Measurements from ENCODE around the gene CCNG1.
"Not testable (repeated sequence)": the region's sequence is repeated elsewhere in the genome, so short reads cannot be mapped to it uniquely, and the experiment has no call there.

CCNG1 gene

DNA sequence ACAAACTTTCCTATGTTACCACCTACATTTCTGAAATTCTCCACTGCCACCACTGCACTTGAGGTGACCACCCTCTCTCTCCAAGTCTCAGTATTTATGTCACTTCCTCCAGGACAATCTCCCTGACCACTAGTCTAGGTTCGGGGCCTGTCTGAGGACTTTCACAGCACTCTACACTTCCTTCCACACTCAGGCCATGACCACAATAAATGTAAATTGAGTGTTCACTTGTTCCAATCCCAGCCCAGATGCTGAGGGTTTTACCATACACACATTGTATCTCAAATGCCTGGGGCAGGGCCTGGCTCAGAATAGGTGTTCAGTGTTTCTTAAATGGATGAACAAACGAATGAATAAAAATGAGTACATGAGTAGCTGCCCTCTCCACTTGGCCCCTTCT, 26.9 kb upstream of the CCNG1 start:
- Mint-ChIP-seq H3K36me3 (ENCODE audit: low read depth) (no peaks in the 10 kb centered on the region), H3K27ac (no peak overlapping the region), H3K4me1 (peaks cover 14% of the 10 kb centered on the region), H3K27me3 (ENCODE audit: low read depth, poor library complexity) (peaks cover 16% of the 10 kb centered on the region), H3K4me3 (no peak overlapping the region), H3K9me3 (no peaks in the 10 kb centered on the region)
- no peak for DNase-seq
- TF ChIP-seq, protein P1, sequence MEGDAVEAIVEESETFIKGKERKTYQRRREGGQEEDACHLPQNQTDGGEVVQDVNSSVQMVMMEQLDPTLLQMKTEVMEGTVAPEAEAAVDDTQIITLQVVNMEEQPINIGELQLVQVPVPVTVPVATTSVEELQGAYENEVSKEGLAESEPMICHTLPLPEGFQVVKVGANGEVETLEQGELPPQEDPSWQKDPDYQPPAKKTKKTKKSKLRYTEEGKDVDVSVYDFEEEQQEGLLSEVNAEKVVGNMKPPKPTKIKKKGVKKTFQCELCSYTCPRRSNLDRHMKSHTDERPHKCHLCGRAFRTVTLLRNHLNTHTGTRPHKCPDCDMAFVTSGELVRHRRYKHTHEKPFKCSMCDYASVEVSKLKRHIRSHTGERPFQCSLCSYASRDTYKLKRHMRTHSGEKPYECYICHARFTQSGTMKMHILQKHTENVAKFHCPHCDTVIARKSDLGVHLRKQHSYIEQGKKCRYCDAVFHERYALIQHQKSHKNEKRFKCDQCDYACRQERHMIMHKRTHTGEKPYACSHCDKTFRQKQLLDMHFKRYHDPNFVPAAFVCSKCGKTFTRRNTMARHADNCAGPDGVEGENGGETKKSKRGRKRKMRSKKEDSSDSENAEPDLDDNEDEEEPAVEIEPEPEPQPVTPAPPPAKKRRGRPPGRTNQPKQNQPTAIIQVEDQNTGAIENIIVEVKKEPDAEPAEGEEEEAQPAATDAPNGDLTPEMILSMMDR (IDR thresholded peaks at IDR 0.05): no peak

DNA sequence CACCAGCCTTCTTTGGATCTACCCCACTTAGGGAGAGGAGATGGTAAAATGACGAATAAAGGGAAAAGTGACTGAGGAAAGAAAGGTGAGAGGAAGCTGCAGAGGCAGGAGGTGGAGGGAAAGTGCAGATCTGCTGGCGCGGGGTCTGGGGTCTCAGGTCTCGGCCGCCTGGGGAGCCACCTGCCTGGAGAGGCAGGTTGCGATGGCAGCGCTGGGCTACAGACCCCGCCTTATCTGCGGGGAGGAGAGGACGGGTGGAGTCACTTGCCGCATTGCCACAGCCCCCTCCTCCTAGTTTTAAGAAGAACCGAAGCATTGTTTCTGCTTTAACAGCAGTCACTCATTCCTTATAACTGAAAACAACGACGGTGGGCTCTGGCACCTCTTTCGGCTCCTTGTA, 21.7 kb upstream of the CCNG1 start:
- H3K27ac Mint-ChIP-seq: not testable (repeated sequence)
- H3K4me3 Mint-ChIP-seq: peak overlapping the region; percentile 22
- peak; percentile 6 for DNase-seq

DNA sequence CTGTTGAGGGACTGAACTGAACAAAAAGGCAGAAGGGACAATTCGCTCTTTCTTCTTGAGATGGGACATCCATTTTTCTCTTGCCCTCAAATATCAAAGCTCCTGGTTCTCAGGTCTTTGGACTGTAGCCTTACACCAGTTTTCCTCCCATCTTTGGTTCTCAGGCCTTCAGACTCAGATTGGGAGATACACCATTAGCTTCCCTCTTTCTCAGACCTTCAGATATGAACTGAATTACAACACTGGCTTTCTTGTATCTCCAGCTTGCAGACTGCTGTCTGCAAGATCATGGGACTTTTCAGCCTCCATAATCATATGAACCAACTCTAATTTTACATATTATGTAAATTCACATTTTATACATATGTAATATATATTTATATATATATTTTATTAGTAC, 12.6 kb upstream of the CCNG1 start:
- TF ChIP-seq, protein P1 (IDR thresholded peaks at IDR 0.05): no peak
- Mint-ChIP-seq H3K27me3 (ENCODE audit: low read depth, poor library complexity) (no peaks in the 10 kb centered on the region), H3K27ac (peak overlapping the region; percentile 7), H3K9me3 (peaks cover 14% of the 10 kb centered on the region), H3K4me3 (no peak overlapping the region), H3K4me1 (no peaks in the 10 kb centered on the region), H3K36me3 (ENCODE audit: low read depth) (peaks cover 12% of the 10 kb centered on the region)
- DNase-seq: no peak

More for the DNA sequence above, 21.7 kb upstream of the CCNG1 start:
- H3K9me3 Mint-ChIP-seq; H3K4me1 Mint-ChIP-seq; H3K36me3 Mint-ChIP-seq (ENCODE audit: low read depth): not testable (repeated sequence)
- H3K27me3 Mint-ChIP-seq (ENCODE audit: low read depth, poor library complexity): peaks cover 32% of the 10 kb centered on the region

GRCh38 chr5:163426128-163426527, 11.3 kb upstream of the CCNG1 start:
- not testable (repeated sequence) for H3K4me1 Mint-ChIP-seq

DNA sequence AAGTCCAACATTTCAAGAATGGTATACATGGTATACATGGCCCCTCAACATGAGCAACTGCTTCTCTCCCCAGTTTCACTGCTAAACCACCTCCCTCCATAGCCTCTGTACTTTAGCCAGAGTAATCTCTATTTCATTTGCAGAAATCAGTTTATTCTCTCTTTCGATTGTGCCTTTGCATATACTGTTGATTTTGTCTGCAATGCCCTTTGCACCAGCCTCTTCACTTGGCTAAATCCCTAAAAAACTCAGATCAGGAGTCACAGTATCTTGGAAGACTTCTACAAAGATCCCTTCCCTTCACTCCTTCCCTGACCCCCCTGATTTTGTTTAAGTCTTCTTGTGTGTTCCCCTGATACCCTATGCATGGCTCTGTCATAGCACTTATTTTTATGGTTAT, 4.9 kb upstream of the CCNG1 start:
- Mint-ChIP-seq H3K27ac (no peak overlapping the region), H3K4me1 (peaks cover 23% of the 10 kb centered on the region), H3K27me3 (ENCODE audit: low read depth, poor library complexity) (peaks cover 5% of the 10 kb centered on the region), H3K9me3 (peaks cover 4% of the 10 kb centered on the region), H3K4me3 (no peak overlapping the region), H3K36me3 (ENCODE audit: low read depth) (no peaks in the 10 kb centered on the region)
- DNase-seq: no peak
- TF ChIP-seq, protein P1 (IDR thresholded peaks at IDR 0.05): no peak

More at GRCh38 chr5:163426128-163426527, 11.3 kb upstream of the CCNG1 start:
- DNase-seq; H3K27ac Mint-ChIP-seq; H3K4me3 Mint-ChIP-seq; H3K27me3 Mint-ChIP-seq (ENCODE audit: low read depth, poor library complexity): not testable (repeated sequence)
- H3K9me3 Mint-ChIP-seq: peaks cover 13% of the 10 kb centered on the region
- peaks cover 12% of the 10 kb centered on the region for H3K36me3 Mint-ChIP-seq (ENCODE audit: low read depth)

DNA sequence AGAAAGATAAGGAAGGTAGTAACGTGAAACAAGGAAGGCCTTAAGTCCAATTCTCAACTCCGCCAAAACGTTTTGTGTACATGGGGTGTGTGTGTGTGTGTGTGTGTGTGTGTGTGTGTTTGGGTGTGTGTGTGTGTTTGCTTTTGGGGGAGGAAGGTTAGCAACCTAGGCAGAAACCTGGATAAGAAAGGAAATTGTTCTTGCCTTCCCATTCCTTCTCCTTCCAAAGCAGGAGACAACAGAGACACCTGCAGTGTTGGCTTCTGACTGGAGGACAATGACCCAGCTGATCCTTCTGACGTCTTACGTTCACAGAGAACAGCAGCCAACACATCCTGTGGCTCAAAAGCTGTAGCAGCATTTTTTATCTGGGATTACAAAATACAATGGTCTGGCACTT, 4.1 kb upstream of the CCNG1 start:
- no peak for DNase-seq
- H3K27ac Mint-ChIP-seq: no peak overlapping the region
- no peak overlapping the region for H3K4me3 Mint-ChIP-seq

GRCh38 chr5:163434401-163434866, 3.0 kb upstream of the CCNG1 start:
- Mint-ChIP-seq H3K36me3 (ENCODE audit: low read depth) (no peaks in the 10 kb centered on the region), H3K4me3 (peak overlapping the region; percentile 55), H3K27ac (no peak overlapping the region), H3K4me1 (peaks cover 39% of the 10 kb centered on the region), H3K27me3 (ENCODE audit: low read depth, poor library complexity) (peaks cover 5% of the 10 kb centered on the region), H3K9me3 (no peaks in the 10 kb centered on the region)
- TF ChIP-seq, protein P1 (IDR thresholded peaks at IDR 0.05): no peak
- no peak for DNase-seq

More for the DNA sequence above, 4.1 kb upstream of the CCNG1 start:
- H3K27me3 Mint-ChIP-seq (ENCODE audit: low read depth, poor library complexity): peaks cover 5% of the 10 kb centered on the region
- H3K36me3 Mint-ChIP-seq (ENCODE audit: low read depth): no peaks in the 10 kb centered on the region
- TF ChIP-seq, protein P1 (IDR thresholded peaks at IDR 0.05): no peak
- H3K9me3 Mint-ChIP-seq: no peaks in the 10 kb centered on the region
- peaks cover 27% of the 10 kb centered on the region for H3K4me1 Mint-ChIP-seq
